Islet of Langerhans (tissue), 1 donor: ENCODE measurements around the gene ASPM.

Source experiments
- FAIRE-seq: peaks from one replicate; lab custom pipeline; 2011; peaks lifted over from hg19 to GRCh38; lab: Jason Lieb, UNC

ASPM gene

GRCh38 chr1:197146101-197147095 lies at the start of gene ASPM:
Gene ASPM (minus strand): TSS chr1:197146669. CDS start chr1:197146437, 232 bp downstream.
- FAIRE-seq = peak; percentile 64

GRCh38 chr1:197195100-197195499 lies 48.6 kb upstream of the ASPM start:
- no peak for FAIRE-seq

GRCh38 chr1:197184190-197184589 lies 37.7 kb upstream of the ASPM start:
- no peak for FAIRE-seq

GRCh38 chr1:197183195-197183748 lies 36.8 kb upstream of the ASPM start:
- FAIRE-seq = no peak

GRCh38 chr1:197182716-197183115 lies 36.2 kb upstream of the ASPM start:
- no peak for FAIRE-seq

- no peak for FAIRE-seq
Observed at GRCh38 chr1:197181982-197182381, 35.5 kb upstream of the ASPM start.

- FAIRE-seq = no peak
Observed at GRCh38 chr1:197180252-197180878, 33.9 kb upstream of the ASPM start.

- FAIRE-seq = no peak
Observed at GRCh38 chr1:197178998-197179397, 32.5 kb upstream of the ASPM start.

- no peak for FAIRE-seq
Observed at GRCh38 chr1:197174818-197175217, 28.3 kb upstream of the ASPM start.

GRCh38 chr1:197173571-197174507 lies 27.4 kb upstream of the ASPM start:
- no peak for FAIRE-seq

- FAIRE-seq = no peak
Observed at GRCh38 chr1:197171531-197171930, 25.1 kb upstream of the ASPM start.

GRCh38 chr1:197170538-197170937 lies 24.1 kb upstream of the ASPM start:
- no peak for FAIRE-seq

GRCh38 chr1:197159461-197159860 lies 13.0 kb upstream of the ASPM start:
- no peak for FAIRE-seq

GRCh38 chr1:197156692-197157091 lies 10.2 kb upstream of the ASPM start:
- no peak for FAIRE-seq

- FAIRE-seq = no peak
Observed at GRCh38 chr1:197152662-197153061, 6.2 kb upstream of the ASPM start.

GRCh38 chr1:197151185-197151584 lies 4.7 kb upstream of the ASPM start:
- no peak for FAIRE-seq

GRCh38 chr1:197150336-197151005 lies 4.0 kb upstream of the ASPM start:
- no peak for FAIRE-seq

GRCh38 chr1:197149340-197149739 lies 2.9 kb upstream of the ASPM start:
- no peak for FAIRE-seq

- FAIRE-seq = no peak
Observed at GRCh38 chr1:197145446-197146024, 934 bp downstream of the ASPM start.

- no peak for FAIRE-seq
Observed at GRCh38 chr1:197144570-197145325, 1.7 kb downstream of the ASPM start.
